ENCODE results near the gene TEX10.

DNA sequence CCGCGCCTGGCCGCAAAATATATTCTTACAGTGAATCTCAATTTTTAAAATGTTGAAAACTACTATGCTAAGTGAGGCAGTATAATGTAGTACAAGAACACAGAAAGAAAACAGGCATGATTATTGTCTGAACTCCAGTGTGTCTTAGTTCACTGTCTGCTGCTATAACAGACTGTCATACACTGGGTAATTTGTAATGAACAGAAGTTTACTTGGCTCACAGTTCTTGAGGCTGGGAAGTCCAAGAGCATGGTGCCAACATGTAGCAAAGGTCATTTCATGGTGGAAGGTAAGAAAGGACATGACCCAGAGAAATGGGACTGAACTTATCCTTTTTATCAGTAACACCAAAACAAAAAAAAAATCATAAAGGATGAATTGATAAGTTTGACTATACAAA, 19.9 kb upstream of the TEX10 start:
- TF ChIP-seq, protein P1, sequence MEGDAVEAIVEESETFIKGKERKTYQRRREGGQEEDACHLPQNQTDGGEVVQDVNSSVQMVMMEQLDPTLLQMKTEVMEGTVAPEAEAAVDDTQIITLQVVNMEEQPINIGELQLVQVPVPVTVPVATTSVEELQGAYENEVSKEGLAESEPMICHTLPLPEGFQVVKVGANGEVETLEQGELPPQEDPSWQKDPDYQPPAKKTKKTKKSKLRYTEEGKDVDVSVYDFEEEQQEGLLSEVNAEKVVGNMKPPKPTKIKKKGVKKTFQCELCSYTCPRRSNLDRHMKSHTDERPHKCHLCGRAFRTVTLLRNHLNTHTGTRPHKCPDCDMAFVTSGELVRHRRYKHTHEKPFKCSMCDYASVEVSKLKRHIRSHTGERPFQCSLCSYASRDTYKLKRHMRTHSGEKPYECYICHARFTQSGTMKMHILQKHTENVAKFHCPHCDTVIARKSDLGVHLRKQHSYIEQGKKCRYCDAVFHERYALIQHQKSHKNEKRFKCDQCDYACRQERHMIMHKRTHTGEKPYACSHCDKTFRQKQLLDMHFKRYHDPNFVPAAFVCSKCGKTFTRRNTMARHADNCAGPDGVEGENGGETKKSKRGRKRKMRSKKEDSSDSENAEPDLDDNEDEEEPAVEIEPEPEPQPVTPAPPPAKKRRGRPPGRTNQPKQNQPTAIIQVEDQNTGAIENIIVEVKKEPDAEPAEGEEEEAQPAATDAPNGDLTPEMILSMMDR (conservative IDR thresholded peaks at IDR 0.05; ENCODE audit: low read depth, low read length): no peak
- no peak for TF ChIP-seq MXI1 (IDR thresholded peaks at IDR 0.05; ENCODE audit: borderline replicate concordance, low read depth, low read length)
- TF ChIP-seq MAZ (IDR thresholded peaks at IDR 0.05; ENCODE audit: borderline replicate concordance, low read depth, low read length): no peak
- TF ChIP-seq RAD21 (IDR thresholded peaks at IDR 0.05; ENCODE audit: low read length): no peak
- TF ChIP-seq POLR2A (IDR thresholded peaks at IDR 0.05; ENCODE audit: low read depth, low read length): no peak
- no peak for TF ChIP-seq CEBPB (IDR thresholded peaks at IDR 0.05; ENCODE audit: low read depth, low read length)
- TF ChIP-seq NFE2L2 (IDR thresholded peaks at IDR 0.05; ENCODE audit: low read depth, low read length): no peak
- TF ChIP-seq, protein P2, sequence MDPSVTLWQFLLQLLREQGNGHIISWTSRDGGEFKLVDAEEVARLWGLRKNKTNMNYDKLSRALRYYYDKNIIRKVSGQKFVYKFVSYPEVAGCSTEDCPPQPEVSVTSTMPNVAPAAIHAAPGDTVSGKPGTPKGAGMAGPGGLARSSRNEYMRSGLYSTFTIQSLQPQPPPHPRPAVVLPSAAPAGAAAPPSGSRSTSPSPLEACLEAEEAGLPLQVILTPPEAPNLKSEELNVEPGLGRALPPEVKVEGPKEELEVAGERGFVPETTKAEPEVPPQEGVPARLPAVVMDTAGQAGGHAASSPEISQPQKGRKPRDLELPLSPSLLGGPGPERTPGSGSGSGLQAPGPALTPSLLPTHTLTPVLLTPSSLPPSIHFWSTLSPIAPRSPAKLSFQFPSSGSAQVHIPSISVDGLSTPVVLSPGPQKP (IDR thresholded peaks at IDR 0.05; ENCODE audit: borderline replicate concordance, low read depth, low read length): no peak
- no peak for TF ChIP-seq RFX5 (IDR thresholded peaks at IDR 0.05; ENCODE audit: low read depth, low read length)
- no peak for TF ChIP-seq CHD1 (IDR thresholded peaks at IDR 0.05; ENCODE audit: low read depth, low read length)
- TF ChIP-seq, protein P3, sequence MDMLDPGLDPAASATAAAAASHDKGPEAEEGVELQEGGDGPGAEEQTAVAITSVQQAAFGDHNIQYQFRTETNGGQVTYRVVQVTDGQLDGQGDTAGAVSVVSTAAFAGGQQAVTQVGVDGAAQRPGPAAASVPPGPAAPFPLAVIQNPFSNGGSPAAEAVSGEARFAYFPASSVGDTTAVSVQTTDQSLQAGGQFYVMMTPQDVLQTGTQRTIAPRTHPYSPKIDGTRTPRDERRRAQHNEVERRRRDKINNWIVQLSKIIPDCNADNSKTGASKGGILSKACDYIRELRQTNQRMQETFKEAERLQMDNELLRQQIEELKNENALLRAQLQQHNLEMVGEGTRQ (IDR thresholded peaks at IDR 0.05; ENCODE audit: low read depth, low read length): no peak
- no peak for TF ChIP-seq MAFK (IDR thresholded peaks at IDR 0.05; ENCODE audit: low read depth, low read length)

Measured in IMR-90 (cell line).